GM12874 (cell line): ENCODE measurements around the gene SHLD3.

Experiments
- TF ChIP-seq, protein P1 (sequence below): IDR thresholded peaks from 2 replicates; pipeline ENCODE4 v1.5.1; 2011; ENCODE audit warnings: low read depth, mild to moderate bottlenecking, control low read depth, low read length, moderate library complexity; ENCODE audit not compliant: insufficient read depth

SHLD3 gene

DNA sequence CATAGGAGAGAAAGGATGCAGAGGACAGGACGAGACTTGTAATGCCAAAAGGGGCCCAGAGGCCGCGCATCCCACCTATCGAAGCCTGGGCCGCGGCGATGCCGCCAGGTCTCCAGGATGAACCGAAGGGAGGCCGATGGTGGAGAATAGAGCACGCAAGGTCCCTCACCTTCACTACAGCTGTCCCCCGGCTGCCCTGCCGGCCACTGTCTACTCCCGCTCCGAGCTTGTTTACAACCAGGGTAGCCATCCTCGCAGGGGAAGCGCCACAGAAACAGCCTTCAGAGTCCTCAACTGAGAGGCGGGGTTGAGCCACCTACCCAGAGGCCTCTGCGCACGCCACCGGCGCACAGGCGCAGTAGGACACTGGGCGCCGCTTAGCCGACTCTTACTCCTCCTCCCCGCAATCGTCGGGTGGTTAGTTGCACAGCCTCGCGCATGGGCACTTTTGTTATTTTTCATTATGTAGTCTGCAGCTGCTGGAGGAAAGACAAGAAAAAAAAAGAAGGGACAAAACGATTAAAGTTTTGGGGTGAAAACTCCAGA is 729 bp upstream of the SHLD3 start, which contains the start of gene TRIM23:
TRIM23 (minus strand) TSS at position 309 of the 546 bp plus-strand sequence; CDS start at position 250, 59 bp downstream.
- TF ChIP-seq, protein P1, sequence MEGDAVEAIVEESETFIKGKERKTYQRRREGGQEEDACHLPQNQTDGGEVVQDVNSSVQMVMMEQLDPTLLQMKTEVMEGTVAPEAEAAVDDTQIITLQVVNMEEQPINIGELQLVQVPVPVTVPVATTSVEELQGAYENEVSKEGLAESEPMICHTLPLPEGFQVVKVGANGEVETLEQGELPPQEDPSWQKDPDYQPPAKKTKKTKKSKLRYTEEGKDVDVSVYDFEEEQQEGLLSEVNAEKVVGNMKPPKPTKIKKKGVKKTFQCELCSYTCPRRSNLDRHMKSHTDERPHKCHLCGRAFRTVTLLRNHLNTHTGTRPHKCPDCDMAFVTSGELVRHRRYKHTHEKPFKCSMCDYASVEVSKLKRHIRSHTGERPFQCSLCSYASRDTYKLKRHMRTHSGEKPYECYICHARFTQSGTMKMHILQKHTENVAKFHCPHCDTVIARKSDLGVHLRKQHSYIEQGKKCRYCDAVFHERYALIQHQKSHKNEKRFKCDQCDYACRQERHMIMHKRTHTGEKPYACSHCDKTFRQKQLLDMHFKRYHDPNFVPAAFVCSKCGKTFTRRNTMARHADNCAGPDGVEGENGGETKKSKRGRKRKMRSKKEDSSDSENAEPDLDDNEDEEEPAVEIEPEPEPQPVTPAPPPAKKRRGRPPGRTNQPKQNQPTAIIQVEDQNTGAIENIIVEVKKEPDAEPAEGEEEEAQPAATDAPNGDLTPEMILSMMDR = no peak

- TF ChIP-seq, protein P1 = no peak
These were observed 916 bp downstream of the SHLD3 start for GRCh38 chr5:65625743-65626142.

DNA sequence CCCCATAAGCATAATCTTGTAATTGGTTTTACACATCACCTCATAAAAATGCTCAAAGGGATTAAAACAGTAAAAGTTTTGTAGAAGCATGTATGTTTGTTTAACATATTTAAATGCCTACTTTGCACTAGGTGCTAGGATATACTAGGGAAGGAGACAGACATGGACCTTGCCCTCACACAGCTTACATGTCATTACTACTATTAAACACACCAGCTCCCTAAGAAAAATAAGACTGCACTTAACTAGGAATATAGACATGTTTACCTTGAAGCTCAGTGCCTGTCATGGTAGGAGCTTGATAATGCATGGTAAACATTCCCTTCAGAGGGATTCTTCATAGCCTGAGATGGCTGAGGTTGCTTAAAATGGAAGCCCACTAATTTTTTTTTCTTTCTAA is 6.2 kb downstream of the SHLD3 start:
- TF ChIP-seq, protein P1 = no peak

DNA sequence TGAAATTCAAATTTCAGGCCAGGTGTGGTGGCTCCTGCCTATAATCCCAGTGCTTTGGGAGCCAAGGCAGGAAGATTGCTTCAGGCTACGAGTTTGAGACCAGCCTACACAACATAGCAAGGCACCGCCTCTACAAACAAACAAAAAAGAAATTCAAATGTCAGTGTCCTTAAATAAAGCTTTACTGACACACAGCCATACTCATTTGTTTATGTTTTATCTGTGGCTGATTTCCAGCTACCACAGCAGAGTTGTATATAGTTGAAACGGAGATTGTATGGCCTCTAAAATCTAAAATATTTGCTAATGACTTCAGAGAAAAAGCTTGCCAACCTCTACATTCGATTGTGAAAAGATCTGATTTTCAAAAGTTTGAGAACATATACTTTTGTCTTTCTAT is 15.4 kb downstream of the SHLD3 start:
- TF ChIP-seq, protein P1 = no peak

- TF ChIP-seq, protein P1 = no peak
These were observed 22.1 kb downstream of the SHLD3 start for GRCh38 chr5:65646938-65647337.

- TF ChIP-seq, protein P1 = no peak
These were observed 23.1 kb downstream of the SHLD3 start for GRCh38 chr5:65647941-65648340.

DNA sequence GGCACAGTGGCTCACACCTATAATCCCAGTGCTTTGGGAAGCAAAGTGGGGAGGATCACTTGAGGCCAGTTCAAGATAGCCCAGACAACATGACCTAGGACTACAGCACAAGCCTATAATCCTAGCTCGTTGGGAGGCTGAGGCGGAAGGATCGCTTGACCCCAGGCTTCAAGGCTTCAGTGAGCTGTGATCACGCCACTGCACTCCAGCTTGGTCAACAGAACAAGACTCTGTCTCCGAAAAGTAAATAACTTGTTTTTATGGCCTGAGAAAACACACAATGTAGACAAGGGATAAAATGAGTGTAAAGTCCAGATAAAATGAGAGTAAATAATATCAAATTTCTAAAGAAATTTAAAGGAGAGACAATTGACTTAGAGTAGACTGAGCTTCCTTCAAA is 26.3 kb downstream of the SHLD3 start:
- TF ChIP-seq, protein P1 = no peak
